Measurements from ENCODE around the gene HNRNPC.
"Not testable (repeated sequence)": the region's sequence is repeated elsewhere in the genome, so short reads cannot be mapped to it uniquely, and the experiment has no call there.

Gene HNRNPC

GRCh38 chr14:21244544-21244943, 24.7 kb downstream of the HNRNPC start:
- DNase-seq, result no peak

- DNase-seq, result no peak
Measured at GRCh38 chr14:21241218-21241819, 27.9 kb downstream of the HNRNPC start.

- DNase-seq, result no peak
Measured at GRCh38 chr14:21240417-21240816, 28.8 kb downstream of the HNRNPC start.

GRCh38 chr14:21238823-21239518, 30.3 kb downstream of the HNRNPC start:
- no peak for DNase-seq

- no peak for DNase-seq
Measured at GRCh38 chr14:21236948-21237797, 32.1 kb downstream of the HNRNPC start.

GRCh38 chr14:21234112-21234511, 35.1 kb downstream of the HNRNPC start:
- DNase-seq, result no peak

- no peak for DNase-seq
Measured at GRCh38 chr14:21233457-21234076, 35.7 kb downstream of the HNRNPC start.

- no peak for DNase-seq
Measured at GRCh38 chr14:21231020-21231652, 38.1 kb downstream of the HNRNPC start.

- DNase-seq, result no peak
Measured at GRCh38 chr14:21229821-21230220, 39.4 kb downstream of the HNRNPC start.

GRCh38 chr14:21227981-21228380, 41.3 kb downstream of the HNRNPC start:
- no peak for DNase-seq

- DNase-seq, result no peak
Measured at GRCh38 chr14:21227150-21227549, 42.1 kb downstream of the HNRNPC start.

GRCh38 chr14:21226467-21226866, 42.8 kb downstream of the HNRNPC start:
- no peak for DNase-seq

- not testable (repeated sequence) for DNase-seq
Measured at GRCh38 chr14:21225164-21225563, 44.1 kb downstream of the HNRNPC start.

- no peak for DNase-seq
Measured at GRCh38 chr14:21220874-21221477, 48.3 kb downstream of the HNRNPC start.

- DNase-seq, result no peak
Measured at GRCh38 chr14:21219561-21220111, 49.6 kb downstream of the HNRNPC start.

- DNase-seq, result no peak
Measured at GRCh38 chr14:21219120-21219519, 50.1 kb downstream of the HNRNPC start.

- no peak for DNase-seq
Measured at GRCh38 chr14:21215879-21216251, 53.4 kb downstream of the HNRNPC start.

GRCh38 chr14:21215130-21215878, 53.9 kb downstream of the HNRNPC start:
- no peak for DNase-seq

- DNase-seq, result no peak
Measured at GRCh38 chr14:21213652-21214051, 55.6 kb downstream of the HNRNPC start.

GRCh38 chr14:21212824-21213223, 56.4 kb downstream of the HNRNPC start:
- DNase-seq, result not testable (repeated sequence)

GRCh38 chr14:21211509-21211908, 57.7 kb downstream of the HNRNPC start:
- DNase-seq, result no peak

All from right forelimb (tissue), 1 donor.